ENCODE results near the gene POU2F1.

The POU2F1 gene

GRCh38 chr1:167190747-167191237 is 29.9 kb upstream of the POU2F1 start:
- Histone ChIP-seq H3K27me3 (ENCODE audit: insufficient read depth, low read length) (no peaks in the 10 kb centered on the region), H3K36me3 (ENCODE audit: insufficient read depth, low read length) (no peaks in the 10 kb centered on the region)

GRCh38 chr1:167191958-167192357 is 28.7 kb upstream of the POU2F1 start:
- Histone ChIP-seq H3K9me3 (ENCODE audit: insufficient read depth, low read depth, low read length) (no peaks in the 10 kb centered on the region), H3K9ac (ENCODE audit: low read depth, low read length) (no peak overlapping the region), H3K36me3 (ENCODE audit: insufficient read depth, low read length) (no peaks in the 10 kb centered on the region), H3K27ac (ENCODE audit: low read depth, low read length) (no peak overlapping the region), H3K4me3 (ENCODE audit: low read length) (no peak overlapping the region), H3K27me3 (ENCODE audit: insufficient read depth, low read length) (no peaks in the 10 kb centered on the region), H3K4me1 (ENCODE audit: insufficient read depth, low read length) (peaks cover 10% of the 10 kb centered on the region)
- WGBS = 100% methylated on average over 1 of the region's 1 CpG

More at GRCh38 chr1:167190747-167191237, 29.9 kb upstream of the POU2F1 start:
- peaks cover 1% of the 10 kb centered on the region for H3K4me1 ChIP-seq (ENCODE audit: insufficient read depth, low read length)
- H3K27ac ChIP-seq (ENCODE audit: low read depth, low read length) = no peak overlapping the region
- H3K9ac ChIP-seq (ENCODE audit: low read depth, low read length) = no peak overlapping the region
- H3K9me3 ChIP-seq (ENCODE audit: insufficient read depth, low read depth, low read length) = no peaks in the 10 kb centered on the region
- 90% methylated on average over 9 of the region's 9 CpGs for WGBS
- no peak overlapping the region for H3K4me3 ChIP-seq (ENCODE audit: low read length)

- H3K4me3 ChIP-seq (ENCODE audit: low read length) = no peak overlapping the region
- H3K27ac ChIP-seq (ENCODE audit: low read depth, low read length) = no peak overlapping the region
- H3K9me3 ChIP-seq (ENCODE audit: insufficient read depth, low read depth, low read length) = no peaks in the 10 kb centered on the region
- peaks cover 16% of the 10 kb centered on the region for H3K4me1 ChIP-seq (ENCODE audit: insufficient read depth, low read length)
- H3K36me3 ChIP-seq (ENCODE audit: insufficient read depth, low read length) = no peaks in the 10 kb centered on the region
- 100% methylated on average over 2 of the region's 3 CpGs for WGBS
- no peak overlapping the region for H3K9ac ChIP-seq (ENCODE audit: low read depth, low read length)
- no peaks in the 10 kb centered on the region for H3K27me3 ChIP-seq (ENCODE audit: insufficient read depth, low read length)
Measured at GRCh38 chr1:167194182-167194581, 26.5 kb upstream of the POU2F1 start.

GRCh38 chr1:167196166-167196565 is 24.5 kb upstream of the POU2F1 start:
- no peak overlapping the region for H3K4me3 ChIP-seq (ENCODE audit: low read length)
- H3K36me3 ChIP-seq (ENCODE audit: insufficient read depth, low read length) = no peaks in the 10 kb centered on the region
- no peak overlapping the region for H3K9ac ChIP-seq (ENCODE audit: low read depth, low read length)
- no peaks in the 10 kb centered on the region for H3K27me3 ChIP-seq (ENCODE audit: insufficient read depth, low read length)
- peaks cover 16% of the 10 kb centered on the region for H3K4me1 ChIP-seq (ENCODE audit: insufficient read depth, low read length)
- H3K27ac ChIP-seq (ENCODE audit: low read depth, low read length) = no peak overlapping the region
- H3K9me3 ChIP-seq (ENCODE audit: insufficient read depth, low read depth, low read length) = no peaks in the 10 kb centered on the region

GRCh38 chr1:167197236-167197635 is 23.4 kb upstream of the POU2F1 start:
- no peak overlapping the region for H3K9ac ChIP-seq (ENCODE audit: low read depth, low read length)
- no peaks in the 10 kb centered on the region for H3K9me3 ChIP-seq (ENCODE audit: insufficient read depth, low read depth, low read length)
- H3K36me3 ChIP-seq (ENCODE audit: insufficient read depth, low read length) = no peaks in the 10 kb centered on the region
- H3K27ac ChIP-seq (ENCODE audit: low read depth, low read length) = no peak overlapping the region
- WGBS = 0% methylated on average over 1 of the region's 1 CpG
- H3K27me3 ChIP-seq (ENCODE audit: insufficient read depth, low read length) = no peaks in the 10 kb centered on the region
- H3K4me1 ChIP-seq (ENCODE audit: insufficient read depth, low read length) = peaks cover 17% of the 10 kb centered on the region
- no peak overlapping the region for H3K4me3 ChIP-seq (ENCODE audit: low read length)

GRCh38 chr1:167197692-167198091 is 23.0 kb upstream of the POU2F1 start:
- 90% methylated on average over 4 of the region's 4 CpGs for WGBS
- no peak overlapping the region for H3K4me3 ChIP-seq (ENCODE audit: low read length)
- no peaks in the 10 kb centered on the region for H3K27me3 ChIP-seq (ENCODE audit: insufficient read depth, low read length)
- no peaks in the 10 kb centered on the region for H3K36me3 ChIP-seq (ENCODE audit: insufficient read depth, low read length)
- H3K27ac ChIP-seq (ENCODE audit: low read depth, low read length) = no peak overlapping the region
- no peak overlapping the region for H3K9ac ChIP-seq (ENCODE audit: low read depth, low read length)
- no peaks in the 10 kb centered on the region for H3K9me3 ChIP-seq (ENCODE audit: insufficient read depth, low read depth, low read length)
- peaks cover 21% of the 10 kb centered on the region for H3K4me1 ChIP-seq (ENCODE audit: insufficient read depth, low read length)

- no peaks in the 10 kb centered on the region for H3K9me3 ChIP-seq (ENCODE audit: insufficient read depth, low read depth, low read length)
- no peak overlapping the region for H3K27ac ChIP-seq (ENCODE audit: low read depth, low read length)
- H3K4me1 ChIP-seq (ENCODE audit: insufficient read depth, low read length) = peaks cover 21% of the 10 kb centered on the region
- H3K36me3 ChIP-seq (ENCODE audit: insufficient read depth, low read length) = no peaks in the 10 kb centered on the region
- WGBS = 60% methylated on average over 5 of the region's 5 CpGs
- H3K27me3 ChIP-seq (ENCODE audit: insufficient read depth, low read length) = no peaks in the 10 kb centered on the region
- H3K9ac ChIP-seq (ENCODE audit: low read depth, low read length) = no peak overlapping the region
- H3K4me3 ChIP-seq (ENCODE audit: low read length) = no peak overlapping the region
Measured at GRCh38 chr1:167198518-167199133, 22.1 kb upstream of the POU2F1 start.

- H3K9me3 ChIP-seq (ENCODE audit: insufficient read depth, low read depth, low read length) = no peaks in the 10 kb centered on the region
- H3K36me3 ChIP-seq (ENCODE audit: insufficient read depth, low read length) = no peaks in the 10 kb centered on the region
- 94% methylated on average over 1 of the region's 2 CpGs for WGBS
- H3K4me3 ChIP-seq (ENCODE audit: low read length) = no peak overlapping the region
- no peaks in the 10 kb centered on the region for H3K27me3 ChIP-seq (ENCODE audit: insufficient read depth, low read length)
- H3K27ac ChIP-seq (ENCODE audit: low read depth, low read length) = no peak overlapping the region
- H3K4me1 ChIP-seq (ENCODE audit: insufficient read depth, low read length) = peaks cover 21% of the 10 kb centered on the region
- no peak overlapping the region for H3K9ac ChIP-seq (ENCODE audit: low read depth, low read length)
Measured at GRCh38 chr1:167199656-167200055, 21.0 kb upstream of the POU2F1 start.

GRCh38 chr1:167200272-167200671 is 20.4 kb upstream of the POU2F1 start:
- Histone ChIP-seq H3K9me3 (ENCODE audit: insufficient read depth, low read depth, low read length) (0 out of 2 replicates have a peak, but pooled peaks cover 2% of the 10 kb centered on the region), H3K27ac (ENCODE audit: low read depth, low read length) (no peak overlapping the region), H3K9ac (ENCODE audit: low read depth, low read length) (no peak overlapping the region), H3K36me3 (ENCODE audit: insufficient read depth, low read length) (no peaks in the 10 kb centered on the region), H3K4me3 (ENCODE audit: low read length) (no peak overlapping the region), H3K27me3 (ENCODE audit: insufficient read depth, low read length) (no peaks in the 10 kb centered on the region), H3K4me1 (ENCODE audit: insufficient read depth, low read length) (peaks cover 21% of the 10 kb centered on the region)
- WGBS = 90% methylated on average over 3 of the region's 4 CpGs

GRCh38 chr1:167200749-167201148 is 19.9 kb upstream of the POU2F1 start:
- 100% methylated on average over 1 of the region's 3 CpGs for WGBS
- Histone ChIP-seq H3K4me1 (ENCODE audit: insufficient read depth, low read length) (peaks cover 20% of the 10 kb centered on the region), H3K27me3 (ENCODE audit: insufficient read depth, low read length) (no peaks in the 10 kb centered on the region), H3K9ac (ENCODE audit: low read depth, low read length) (no peak overlapping the region), H3K9me3 (ENCODE audit: insufficient read depth, low read depth, low read length) (0 out of 2 replicates have a peak, but pooled peaks cover 2% of the 10 kb centered on the region), H3K4me3 (ENCODE audit: low read length) (no peak overlapping the region), H3K27ac (ENCODE audit: low read depth, low read length) (no peak overlapping the region), H3K36me3 (ENCODE audit: insufficient read depth, low read length) (no peaks in the 10 kb centered on the region)

- no peak overlapping the region for H3K9ac ChIP-seq (ENCODE audit: low read depth, low read length)
- no peaks in the 10 kb centered on the region for H3K36me3 ChIP-seq (ENCODE audit: insufficient read depth, low read length)
- 87% methylated on average over 3 of the region's 3 CpGs for WGBS
- no peak overlapping the region for H3K4me3 ChIP-seq (ENCODE audit: low read length)
- peaks cover 17% of the 10 kb centered on the region for H3K4me1 ChIP-seq (ENCODE audit: insufficient read depth, low read length)
- H3K27ac ChIP-seq (ENCODE audit: low read depth, low read length) = no peak overlapping the region
- no peaks in the 10 kb centered on the region for H3K27me3 ChIP-seq (ENCODE audit: insufficient read depth, low read length)
- H3K9me3 ChIP-seq (ENCODE audit: insufficient read depth, low read depth, low read length) = 0 out of 2 replicates have a peak, but pooled peaks cover 2% of the 10 kb centered on the region
Measured at GRCh38 chr1:167202049-167202448, 18.6 kb upstream of the POU2F1 start.

Data from HUES64 (cell line).